SHP77 treated with DMSO at 0.1 percent for 48 hours (cell line): ENCODE results near the gene SEC63.
"Not testable (repeated sequence)": the region's sequence is repeated elsewhere in the genome, so short reads cannot be mapped to it uniquely, and the experiment has no call there.

ENCODE experiments used
- DNase-seq: peaks from one replicate; lab custom pipeline; 2025; lab: John Stamatoyannopoulos, UW

SEC63 gene

GRCh38 chr6:107931894-107932293 lies 26.1 kb downstream of the SEC63 start:
- DNase-seq, result no peak

GRCh38 chr6:107928984-107929383 lies 29.0 kb downstream of the SEC63 start:
- no peak for DNase-seq

GRCh38 chr6:107926697-107927544 lies 31.1 kb downstream of the SEC63 start:
- not testable (repeated sequence) for DNase-seq

- DNase-seq, result no peak
Measured at GRCh38 chr6:107917451-107918375, 40.3 kb downstream of the SEC63 start.

GRCh38 chr6:107916961-107917360 lies 41.0 kb downstream of the SEC63 start:
- not testable (repeated sequence) for DNase-seq

- no peak for DNase-seq
Measured at GRCh38 chr6:107911692-107912091, 46.3 kb downstream of the SEC63 start.

GRCh38 chr6:107894809-107895396 lies 63.1 kb downstream of the SEC63 start:
- no peak for DNase-seq

- DNase-seq, result not testable (repeated sequence)
Measured at GRCh38 chr6:107890431-107890830, 67.6 kb downstream of the SEC63 start.

- DNase-seq, result not testable (repeated sequence)
Measured at GRCh38 chr6:107885950-107886349, 72.1 kb downstream of the SEC63 start.

GRCh38 chr6:107879941-107880340 lies 78.1 kb downstream of the SEC63 start:
- DNase-seq, result no peak

- no peak for DNase-seq
Measured at GRCh38 chr6:107877968-107878367, 80.0 kb downstream of the SEC63 start.

- DNase-seq, result no peak
Measured at GRCh38 chr6:107871976-107872375, 86.0 kb downstream of the SEC63 start.

- not testable (repeated sequence) for DNase-seq
Measured at GRCh38 chr6:107871512-107871911, 86.5 kb downstream of the SEC63 start.

- no peak for DNase-seq
Measured at GRCh38 chr6:107871016-107871415, 87.0 kb downstream of the SEC63 start.

GRCh38 chr6:107870381-107870780 lies 87.6 kb downstream of the SEC63 start:
- no peak for DNase-seq

GRCh38 chr6:107869871-107870270 lies 88.1 kb downstream of the SEC63 start:
- DNase-seq, result no peak

- DNase-seq, result no peak
Measured at GRCh38 chr6:107868867-107869611, 89.0 kb downstream of the SEC63 start.

- DNase-seq, result no peak
Measured at GRCh38 chr6:107867302-107867615, 90.7 kb downstream of the SEC63 start.

GRCh38 chr6:107866606-107867301 lies 91.3 kb downstream of the SEC63 start:
- DNase-seq, result peak; percentile 20

GRCh38 chr6:107864226-107865127 lies 93.5 kb downstream of the SEC63 start:
- DNase-seq, result no peak
